22Rv1 (cell line): ENCODE results near the gene RNF39.

Experiments used
- H3K27ac ChIP-seq: fragments of 450-650 bp; 2 replicates; pipeline ENCODE4 v1.5.1; 2017
- CTCF ChIP-seq: fragments of 450-650 bp; IDR thresholded peaks from 2 replicates; pipeline ENCODE4 v1.5.1; 2017; ENCODE audit warnings: mild to moderate bottlenecking
- ZFX ChIP-seq: fragments of 450-650 bp; IDR thresholded peaks from 2 replicates; pipeline ENCODE4 v1.6.1; 2017; ENCODE audit warnings: antibody characterized with exemption, borderline replicate concordance

The RNF39 gene

GRCh38 chr6:30073489-30074235, 1.9 kb downstream of the RNF39 start:
- H3K27ac ChIP-seq = no peak overlapping the region
- TF ChIP-seq ZFX (no peak), CTCF (no peak)

- no peak for TF ChIP-seq ZFX
- TF ChIP-seq CTCF = no peak
- H3K27ac ChIP-seq = no peak overlapping the region
Observed at GRCh38 chr6:30071858-30072257, 3.7 kb downstream of the RNF39 start.

GRCh38 chr6:30071081-30071818, 4.3 kb downstream of the RNF39 start:
- no peak overlapping the region for H3K27ac ChIP-seq
- TF ChIP-seq CTCF (no peak), ZFX (no peak)

- TF ChIP-seq ZFX = no peak
- H3K27ac ChIP-seq = peak overlapping the region; percentile 93
Observed at GRCh38 chr6:30067460-30068139, 8.0 kb downstream of the RNF39 start.

- TF ChIP-seq ZFX (no peak), CTCF (no peak)
Observed at GRCh38 chr6:30066577-30067459, 8.8 kb downstream of the RNF39 start, which contains the start of gene PPP1R11. PPP1R11 (plus strand) TSS chr6:30067198; CDS start chr6:30067411, 213 bp downstream.

GRCh38 chr6:30066082-30066481, 9.5 kb downstream of the RNF39 start:
- peak overlapping the region; percentile 93 for H3K27ac ChIP-seq
- TF ChIP-seq ZFX = no peak
- TF ChIP-seq CTCF = no peak

More at GRCh38 chr6:30066577-30067459, 8.8 kb downstream of the RNF39 start, which contains the start of gene PPP1R11:
- H3K27ac ChIP-seq = peak within 1 kb of the TSS; percentile 93

- TF ChIP-seq CTCF = no peak
- TF ChIP-seq ZFX = no peak
- no peak overlapping the region for H3K27ac ChIP-seq
Observed at GRCh38 chr6:30063315-30063714, 12.3 kb downstream of the RNF39 start.
